Measurements from ENCODE around the gene HFE.

GRCh38 chr6:26056583-26057350 lies 30.5 kb upstream of the HFE start:
- TF ChIP-seq POLR2AphosphoS5 (IDR thresholded peaks at IDR 0.05; ENCODE audit: low read depth, low read length) (no peak), POLR2A (IDR thresholded peaks at IDR 0.05; ENCODE audit: low read depth, low read length) (no peak), TAF1 (IDR thresholded peaks at IDR 0.05; ENCODE audit: low read depth, low read length) (no peak), SPI1 (IDR thresholded peaks at IDR 0.05; ENCODE audit: low read depth, low read length) (no peak)

Data from GM12891 (cell line).